Keratinocyte (primary cell): ENCODE measurements around the gene FBXO9. TPM values are rescaled to one million over a fixed set of nuclear protein-coding genes. Genes with fewer than 3 reads are reported as not detected.
A peak's percentile ranks its signal among the peaks of the same experiment; 100 is the strongest.

Source experiments
- DNase-seq: peaks from one replicate; pipeline ENCODE4 v3.0.0-alpha.2; 2011; ENCODE audit warnings: low read depth, missing footprints, low spot score
- FAIRE-seq: peaks from 2 replicates; lab custom pipeline; 2011; peaks lifted over from hg19 to GRCh38; lab: Jason Lieb, UNC
- H2AFZ ChIP-seq: 2 replicates; pipeline ENCODE4 v1.6.0; 2012; ENCODE audit warnings: low read length, control low read depth, inconsistent platforms; ENCODE audit not compliant: control insufficient read depth
- H3K27ac ChIP-seq: 2 replicates; pipeline ENCODE4 v1.5.1; 2011; ENCODE audit warnings: low read length; ENCODE audit not compliant: control insufficient read depth, insufficient read depth
- H3K27me3 ChIP-seq: 3 replicates; pipeline ENCODE4 v1.6.0; 2011; ENCODE audit warnings: low read length; ENCODE audit not compliant: control insufficient read depth, insufficient read depth; ENCODE audit errors: extremely low read depth
- H3K36me3 ChIP-seq, 2 experiments: 2 replicates in 1 of 2; 3 replicates in 1 of 2; pipeline ENCODE4 v1.5.1; 2011; ENCODE audit warnings: low read length in 2 of 2, mild to moderate bottlenecking in 1 of 2; ENCODE audit not compliant: control insufficient read depth in 2 of 2, insufficient read depth in 2 of 2; ENCODE audit errors: extremely low read depth in 1 of 2
- H3K4me1 ChIP-seq: 3 replicates; pipeline ENCODE4 v1.5.1; 2011; ENCODE audit warnings: low read length; ENCODE audit not compliant: control insufficient read depth, insufficient read depth; ENCODE audit errors: extremely low read depth
- H3K4me2 ChIP-seq: 3 replicates; pipeline ENCODE4 v1.6.0; 2011; ENCODE audit warnings: low read depth, low read length; ENCODE audit not compliant: control insufficient read depth, insufficient read depth; ENCODE audit errors: extremely low read depth
- H3K4me3 ChIP-seq, 3 experiments: fragments of 200-600 bp in 1 of 3; sonication (generic) in 1 of 3; 2 replicates in 2 of 3; 3 replicates in 1 of 3; pipeline ENCODE4 v1.5.1; 2011 to 2016; ENCODE audit warnings: low read length in 3 of 3, mild to moderate bottlenecking in 3 of 3, control low read depth in 2 of 3, inconsistent platforms in 1 of 3, low read depth in 1 of 3, mixed read lengths in 1 of 3, mixed run types in 1 of 3, moderate library complexity in 1 of 3; ENCODE audit not compliant: control insufficient read depth in 2 of 3, insufficient read depth in 2 of 3; ENCODE audit errors: extremely low read depth in 1 of 3
- H3K79me2 ChIP-seq: 2 replicates; pipeline ENCODE4 v1.6.0; 2012; ENCODE audit warnings: low read length; ENCODE audit not compliant: control insufficient read depth, insufficient read depth
- H3K9ac ChIP-seq: 3 replicates; pipeline ENCODE4 v1.6.0; 2011; ENCODE audit warnings: low read length; ENCODE audit not compliant: control insufficient read depth, insufficient read depth; ENCODE audit errors: extremely low read depth
- H3K9me1 ChIP-seq: 3 replicates; pipeline ENCODE4 v1.6.0; 2011; ENCODE audit warnings: low read length; ENCODE audit not compliant: control insufficient read depth, insufficient read depth; ENCODE audit errors: extremely low read depth
- H3K9me3 ChIP-seq: 2 replicates; pipeline ENCODE4 v1.5.1; 2012; ENCODE audit warnings: low read depth, low read length; ENCODE audit not compliant: control insufficient read depth
- H4K20me1 ChIP-seq: 3 replicates; pipeline ENCODE4 v1.6.0; 2011; ENCODE audit warnings: low read length; ENCODE audit not compliant: control insufficient read depth, insufficient read depth; ENCODE audit errors: extremely low read depth
- EZH2 ChIP-seq: IDR thresholded peaks from one replicate; pipeline ENCODE4 v1.6.1; 2012; ENCODE audit warnings: inconsistent platforms, mild to moderate bottlenecking, low read length, moderate library complexity
- dilution Hi-C: fragments of 300-500 bp; cut with MboI; formaldehyde crosslinking; loops from one replicate; pipeline ENCODE4 v1.7.0; 2020; ENCODE audit warnings: low sequenced_read_pairs; ENCODE audit not compliant: extremely low pct_ligation_motif_present
- polyA plus RNA-seq, 5 experiments: library from polyadenylated mRNA; depleted of rRNA in 3 of 5; stranded (reverse) in 3 of 5; stranded (forward) in 1 of 5; unstranded in 1 of 5; fragments of >200 nt; gene quantifications; 1 replicate in 1 of 5; 2 replicates in 3 of 5; 3 replicates in 1 of 5; pipeline versions ENCODE4 v1.2.1 to v1.2.3, GENCODE V29; 2011 to 2012; ENCODE audit warnings: missing spikeins in 2 of 5, low read depth in 1 of 5, low replicate concordance in 1 of 5
- TF ChIP-seq, protein P1 (sequence below), 3 experiments: IDR thresholded peaks in 1 of 3; conservative IDR thresholded peaks in 1 of 3; optimal IDR thresholded peaks in 1 of 3; 2 replicates in 2 of 3; 3 replicates in 1 of 3; pipeline versions ENCODE3 to v1.5.1; 2011; ENCODE audit warnings: low read length in 3 of 3, mild to moderate bottlenecking in 3 of 3, moderate library complexity in 2 of 3, control low read depth in 1 of 3, inconsistent platforms in 1 of 3; ENCODE audit not compliant: insufficient read depth in 2 of 3; ENCODE audit errors: extremely low read depth in 1 of 3

The FBXO9 gene
- polyA plus RNA-seq, 1 donor (not counting 4 experiments of a cell fraction or from before 2014, with no cell fraction given): 71.8 TPM

DNA sequence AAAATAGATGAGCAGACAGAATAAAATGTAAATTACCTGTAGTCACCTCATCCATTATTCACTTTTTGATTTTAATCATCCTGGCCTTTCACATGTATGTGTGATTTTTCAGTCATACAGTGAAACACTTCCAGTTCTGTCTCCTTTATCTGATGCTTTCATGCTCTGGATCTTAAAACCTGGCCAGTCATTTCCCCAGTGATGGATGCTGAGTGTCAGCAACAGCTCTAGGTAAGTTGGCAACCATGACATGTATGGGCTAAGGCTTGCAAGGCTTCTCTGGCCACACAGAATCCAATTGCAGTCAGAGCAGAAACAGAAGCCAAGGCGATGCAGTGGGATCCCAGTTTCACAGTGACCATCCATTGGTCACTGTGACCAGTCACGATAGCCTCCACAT lies 35.8 kb downstream of the FBXO9 start:
- H2AFZ ChIP-seq: no peak overlapping the region
- no peak overlapping the region for H3K9ac ChIP-seq
- H3K4me2 ChIP-seq: no peak overlapping the region
- no peak overlapping the region for H3K4me3 ChIP-seq
- dilution Hi-C loops: no loop called here
- H3K27me3 ChIP-seq: no peaks in the 10 kb centered on the region
- H3K9me1 ChIP-seq: no peaks in the 10 kb centered on the region
- FAIRE-seq (no peak), DNase-seq (no peak)
- no peaks in the 10 kb centered on the region for H3K9me3 ChIP-seq
- no peak overlapping the region for H3K27ac ChIP-seq
- no peaks in the 10 kb centered on the region for H4K20me1 ChIP-seq
- no peaks in the 10 kb centered on the region for H3K4me1 ChIP-seq
- no peak for TF ChIP-seq EZH2
- TF ChIP-seq, protein P1, sequence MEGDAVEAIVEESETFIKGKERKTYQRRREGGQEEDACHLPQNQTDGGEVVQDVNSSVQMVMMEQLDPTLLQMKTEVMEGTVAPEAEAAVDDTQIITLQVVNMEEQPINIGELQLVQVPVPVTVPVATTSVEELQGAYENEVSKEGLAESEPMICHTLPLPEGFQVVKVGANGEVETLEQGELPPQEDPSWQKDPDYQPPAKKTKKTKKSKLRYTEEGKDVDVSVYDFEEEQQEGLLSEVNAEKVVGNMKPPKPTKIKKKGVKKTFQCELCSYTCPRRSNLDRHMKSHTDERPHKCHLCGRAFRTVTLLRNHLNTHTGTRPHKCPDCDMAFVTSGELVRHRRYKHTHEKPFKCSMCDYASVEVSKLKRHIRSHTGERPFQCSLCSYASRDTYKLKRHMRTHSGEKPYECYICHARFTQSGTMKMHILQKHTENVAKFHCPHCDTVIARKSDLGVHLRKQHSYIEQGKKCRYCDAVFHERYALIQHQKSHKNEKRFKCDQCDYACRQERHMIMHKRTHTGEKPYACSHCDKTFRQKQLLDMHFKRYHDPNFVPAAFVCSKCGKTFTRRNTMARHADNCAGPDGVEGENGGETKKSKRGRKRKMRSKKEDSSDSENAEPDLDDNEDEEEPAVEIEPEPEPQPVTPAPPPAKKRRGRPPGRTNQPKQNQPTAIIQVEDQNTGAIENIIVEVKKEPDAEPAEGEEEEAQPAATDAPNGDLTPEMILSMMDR (optimal IDR thresholded peaks at IDR 0.05 in 1 of 3, IDR thresholded peaks at IDR 0.05 in 1 of 3, conservative IDR thresholded peaks at IDR 0.05 in 1 of 3; ENCODE audit: extremely low read depth in 1 of 3, insufficient read depth in 2 of 3, low read length in 3 of 3): no peak
- no peaks in the 10 kb centered on the region for H3K79me2 ChIP-seq
- H3K36me3 ChIP-seq: peaks cover 16 to 18% of the 10 kb centered on the region in 2 experiments

DNA sequence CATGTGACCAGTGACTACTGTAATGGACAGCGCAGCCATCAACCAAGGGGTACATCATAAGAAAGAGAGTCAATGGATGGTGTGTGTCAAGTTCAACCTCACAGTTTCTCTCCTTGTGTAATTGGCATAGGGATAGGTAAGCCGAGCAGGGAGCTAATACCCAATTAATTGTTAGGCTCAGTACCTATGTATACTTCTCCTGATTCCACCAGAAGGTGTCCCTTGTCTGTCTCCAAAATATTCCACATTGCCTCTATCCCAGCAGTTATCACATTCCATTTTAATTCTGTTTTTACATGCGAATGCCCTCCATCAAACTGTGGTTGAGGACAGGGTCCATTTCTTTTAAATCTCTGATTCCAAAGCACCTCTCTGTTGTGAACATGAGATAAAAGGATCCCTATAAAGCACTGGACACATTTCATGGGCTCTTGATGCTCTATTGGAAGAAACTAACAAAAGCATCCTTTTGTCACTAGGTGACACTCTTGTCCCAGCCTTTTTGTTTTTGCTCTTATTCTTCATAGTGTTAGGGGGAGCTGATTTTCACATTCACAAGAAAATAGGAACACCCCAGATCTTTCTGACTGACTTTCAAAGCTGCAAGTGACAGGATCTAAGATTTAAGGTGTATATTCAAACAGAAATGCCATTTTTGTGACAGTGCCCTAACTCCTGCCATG lies 38.9 kb downstream of the FBXO9 start:
- peaks cover 5 to 11% of the 10 kb centered on the region in 2 experiments for H3K36me3 ChIP-seq
- H3K4me2 ChIP-seq: no peak overlapping the region
- peaks cover 5% of the 10 kb centered on the region for H3K4me1 ChIP-seq
- H3K79me2 ChIP-seq: no peaks in the 10 kb centered on the region
- no peaks in the 10 kb centered on the region for H3K9me1 ChIP-seq
- FAIRE-seq (no peak), DNase-seq (no peak)
- no peak overlapping the region for H3K4me3 ChIP-seq
- no peak for TF ChIP-seq EZH2
- TF ChIP-seq, protein P1 (optimal IDR thresholded peaks at IDR 0.05 in 1 of 3, IDR thresholded peaks at IDR 0.05 in 1 of 3, conservative IDR thresholded peaks at IDR 0.05 in 1 of 3; ENCODE audit: extremely low read depth in 1 of 3, insufficient read depth in 2 of 3, low read length in 3 of 3): peak in 1 of 3 experiments; percentile 26
- no peak overlapping the region for H3K27ac ChIP-seq
- dilution Hi-C loops: no loop called here
- H4K20me1 ChIP-seq: no peaks in the 10 kb centered on the region
- no peak overlapping the region for H2AFZ ChIP-seq
- no peaks in the 10 kb centered on the region for H3K9me3 ChIP-seq
- H3K27me3 ChIP-seq: no peaks in the 10 kb centered on the region
- H3K9ac ChIP-seq: no peak overlapping the region
